GM18870 (cell line): Measurements from ENCODE around the gene VWA8.
"Not testable (repeated sequence)": the region's sequence is repeated elsewhere in the genome, so short reads cannot be mapped to it uniquely, and the experiment has no call there.

ENCODE experiments used
- ATAC-seq: cut with Tn5 transposase; IDR thresholded peaks from one replicate; pipeline ENCODE4 v1.9.1; 2021; ENCODE audit warnings: moderate library complexity; ENCODE audit not compliant: unreplicated experiment

Gene VWA8

DNA sequence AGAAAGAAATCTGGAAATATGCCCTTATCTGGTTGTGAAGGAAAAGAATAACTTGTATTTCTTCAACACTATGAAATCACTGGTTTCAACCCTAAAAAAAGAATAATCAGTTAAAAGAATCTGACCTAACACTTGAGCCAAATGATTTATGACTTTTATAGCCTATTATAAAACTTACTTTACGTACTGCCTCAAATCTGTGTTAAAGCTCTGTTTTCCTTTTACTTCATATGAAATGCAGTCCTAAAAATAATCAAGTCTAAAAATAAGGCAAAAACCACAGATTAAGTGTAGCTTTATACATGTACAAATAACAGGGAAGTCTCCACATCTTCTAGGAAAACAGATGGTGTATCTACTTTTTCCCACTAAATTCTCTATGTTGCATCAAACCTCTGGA, 101.3 kb downstream of the VWA8 start:
- no peak for ATAC-seq

GRCh38 chr13:41858780-41859179, 102.1 kb downstream of the VWA8 start:
- no peak for ATAC-seq

DNA sequence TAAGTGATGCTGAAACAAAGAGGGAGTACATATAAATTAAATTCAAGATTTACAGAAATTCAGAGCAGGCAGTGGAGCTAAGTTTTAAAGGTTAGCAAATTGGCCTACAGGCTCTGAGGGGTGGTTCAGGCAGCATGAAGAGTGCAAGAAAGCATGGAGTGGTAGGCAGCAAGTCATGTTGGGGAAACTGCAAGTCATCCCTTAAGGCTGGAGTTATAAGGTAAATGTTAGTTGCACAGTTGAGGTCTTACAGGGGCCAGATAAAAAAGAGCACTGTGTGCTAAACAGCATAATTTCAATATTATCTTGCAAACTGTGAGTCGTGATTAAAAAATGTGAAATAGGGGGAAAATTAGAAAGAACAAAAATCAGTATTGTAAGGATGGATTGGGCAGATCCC, 106.2 kb downstream of the VWA8 start:
- no peak for ATAC-seq

GRCh38 chr13:41851351-41851750, 109.6 kb downstream of the VWA8 start:
- ATAC-seq: no peak

DNA sequence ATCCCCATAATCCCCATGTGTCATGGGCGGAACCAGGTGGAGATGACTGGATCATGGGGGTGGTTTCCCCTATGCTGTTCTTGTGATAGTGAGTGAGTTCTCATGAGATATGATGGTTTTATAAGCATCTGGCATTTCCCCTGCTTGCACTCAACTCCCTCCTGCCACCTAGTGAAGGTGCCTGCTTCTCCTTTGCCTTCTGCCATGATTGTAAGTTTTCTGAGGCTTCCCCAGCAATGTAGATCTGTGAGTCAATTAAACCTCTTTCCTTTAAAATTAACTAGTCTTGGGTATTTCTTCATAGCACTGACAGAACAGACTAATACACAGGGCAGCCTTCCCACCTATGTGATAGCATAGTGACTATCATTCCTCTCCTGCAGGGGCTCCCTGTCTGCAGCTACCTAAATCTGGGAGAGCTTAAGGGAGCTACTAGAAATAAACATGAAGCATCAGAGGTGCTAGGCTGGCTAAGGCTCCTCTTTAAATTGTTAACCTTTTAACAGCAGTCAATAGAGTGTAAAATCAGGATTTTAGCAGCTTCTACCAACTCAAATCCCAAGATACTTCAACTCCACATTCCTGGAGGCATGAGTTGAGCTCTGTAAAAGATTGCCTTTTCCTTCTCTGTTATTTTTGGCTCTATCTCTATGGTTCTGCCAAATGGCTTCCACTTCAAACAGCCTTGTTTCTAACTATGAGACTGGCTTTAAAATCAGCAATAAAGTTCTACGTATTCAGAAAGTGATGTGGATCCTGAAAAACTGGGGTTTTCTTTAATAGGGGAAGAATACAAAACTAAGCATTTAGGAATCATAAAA, 112.3 kb downstream of the VWA8 start:
- ATAC-seq: no peak

GRCh38 chr13:41847216-41847615, 113.7 kb downstream of the VWA8 start:
- ATAC-seq: no peak

GRCh38 chr13:41842036-41842620, 118.8 kb downstream of the VWA8 start:
- no peak for ATAC-seq

- no peak for ATAC-seq
Observed at GRCh38 chr13:41837629-41838028, 123.3 kb downstream of the VWA8 start.

GRCh38 chr13:41835871-41836270, 125.0 kb downstream of the VWA8 start:
- ATAC-seq: no peak

- ATAC-seq: not testable (repeated sequence)
Observed at GRCh38 chr13:41834697-41835096, 126.2 kb downstream of the VWA8 start.

- ATAC-seq: no peak
Observed at GRCh38 chr13:41833831-41834230, 127.1 kb downstream of the VWA8 start.

- ATAC-seq: no peak
Observed at GRCh38 chr13:41833201-41833600, 127.7 kb downstream of the VWA8 start.

GRCh38 chr13:41827507-41828213, 133.2 kb downstream of the VWA8 start:
- no peak for ATAC-seq

DNA sequence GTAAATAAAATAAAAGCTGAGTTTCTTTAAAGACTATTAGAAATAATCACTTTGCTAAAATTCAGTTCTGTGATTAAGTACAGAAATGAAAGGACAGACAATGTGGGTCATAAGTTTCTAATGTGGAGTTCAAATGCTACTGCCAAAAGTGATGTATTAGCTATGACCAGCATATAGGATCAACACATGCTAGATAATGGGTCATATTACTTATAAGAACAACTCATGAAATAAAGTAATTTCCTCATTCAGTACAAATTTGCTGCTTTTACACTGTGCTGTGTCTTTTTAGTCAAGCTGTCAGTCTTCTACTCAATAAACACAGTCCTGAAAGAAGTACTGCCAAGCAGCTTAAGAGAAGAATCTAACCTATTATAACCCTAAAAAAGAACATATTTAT, 135.2 kb downstream of the VWA8 start:
- no peak for ATAC-seq

DNA sequence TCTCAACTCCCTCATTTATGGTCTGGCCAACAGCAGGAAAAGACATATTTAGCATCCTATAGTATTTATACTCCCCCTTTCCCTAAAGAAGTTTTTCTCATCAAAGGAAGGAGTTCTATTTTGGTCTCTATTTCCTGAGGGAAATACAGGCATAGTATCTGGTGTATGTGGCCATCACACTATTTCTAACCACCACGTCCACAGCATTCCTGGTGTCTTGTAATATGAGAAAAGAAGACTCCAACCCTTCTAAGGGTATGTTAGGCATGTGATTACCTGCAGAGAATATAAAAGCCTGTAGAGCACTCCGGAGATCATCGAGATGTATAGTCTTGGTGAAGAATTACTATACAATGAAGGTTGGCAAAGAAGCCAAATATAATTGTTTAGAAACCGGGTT, 137.4 kb downstream of the VWA8 start:
- no peak for ATAC-seq

DNA sequence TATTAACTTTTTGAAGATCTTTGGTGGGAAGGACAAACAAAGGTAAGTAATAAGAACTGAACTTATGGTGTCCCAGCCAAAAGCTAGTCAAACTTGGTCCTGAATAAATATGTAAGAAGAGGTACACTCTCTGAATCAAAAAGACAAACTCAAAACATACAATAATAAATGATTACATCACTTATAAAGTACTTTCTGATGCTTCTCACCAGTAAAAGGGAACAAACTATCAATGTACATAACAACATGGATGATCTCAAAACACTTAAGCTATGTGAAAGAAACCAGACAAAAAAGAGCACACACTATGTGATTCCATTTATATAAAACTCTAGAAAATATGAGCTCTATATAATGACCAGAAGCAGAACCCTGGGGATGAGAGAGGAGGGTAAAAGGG, 138.3 kb downstream of the VWA8 start:
- ATAC-seq: no peak

- no peak for ATAC-seq
Observed at GRCh38 chr13:41821238-41821594, 139.7 kb downstream of the VWA8 start.

GRCh38 chr13:41820581-41821237, 140.2 kb downstream of the VWA8 start:
- no peak for ATAC-seq

- ATAC-seq: no peak
Observed at GRCh38 chr13:41816057-41816456, 144.9 kb downstream of the VWA8 start.

DNA sequence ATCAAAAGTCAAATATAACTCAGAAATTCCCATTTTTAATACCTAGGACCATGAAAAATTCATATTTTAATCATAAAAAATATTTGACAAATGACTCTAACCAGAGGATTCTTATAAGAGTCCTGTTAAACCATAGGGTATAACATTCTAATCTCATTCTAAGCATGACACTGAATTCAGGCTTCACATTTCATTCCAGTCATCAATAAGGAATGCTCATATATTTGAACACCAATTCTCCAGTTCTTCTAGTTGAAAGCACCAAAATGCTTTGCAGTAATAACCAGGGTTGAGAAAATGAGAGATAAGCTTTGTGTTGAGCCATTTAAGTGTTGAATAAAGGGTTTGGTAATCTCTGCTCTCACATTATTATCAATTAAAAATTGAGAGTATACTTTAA, 147.5 kb downstream of the VWA8 start:
- no peak for ATAC-seq

- peak; percentile 73 for ATAC-seq
Observed at GRCh38 chr13:41812851-41813250, 148.1 kb downstream of the VWA8 start.

DNA sequence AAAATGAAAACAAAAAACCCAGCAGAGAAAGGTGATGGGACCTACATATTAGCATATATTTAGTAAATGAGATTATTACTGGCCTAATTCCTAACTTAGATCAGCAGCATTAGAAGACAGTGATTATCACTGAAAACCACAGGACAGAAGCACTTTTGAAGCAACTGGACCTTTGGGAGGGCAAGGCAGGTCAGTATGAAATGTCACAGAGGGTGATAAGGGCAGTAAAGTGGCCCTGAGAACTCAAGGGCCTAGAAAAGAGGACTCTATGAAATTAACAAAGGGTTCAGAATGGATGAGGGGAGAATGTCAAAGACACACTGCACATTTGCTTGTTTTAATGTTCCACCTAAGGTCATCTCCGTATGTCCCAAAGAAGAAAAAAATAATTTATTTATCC, 148.7 kb downstream of the VWA8 start:
- ATAC-seq: no peak
